GM12801 (cell line): Measurements from ENCODE around the gene SIX6.

ENCODE experiments used
- TF ChIP-seq, protein P1 (sequence below): IDR thresholded peaks from one replicate; pipeline ENCODE4 v1.5.1; 2011; ENCODE audit warnings: control low read depth; ENCODE audit not compliant: insufficient read length; ENCODE audit errors: extremely low read depth

Gene SIX6

DNA sequence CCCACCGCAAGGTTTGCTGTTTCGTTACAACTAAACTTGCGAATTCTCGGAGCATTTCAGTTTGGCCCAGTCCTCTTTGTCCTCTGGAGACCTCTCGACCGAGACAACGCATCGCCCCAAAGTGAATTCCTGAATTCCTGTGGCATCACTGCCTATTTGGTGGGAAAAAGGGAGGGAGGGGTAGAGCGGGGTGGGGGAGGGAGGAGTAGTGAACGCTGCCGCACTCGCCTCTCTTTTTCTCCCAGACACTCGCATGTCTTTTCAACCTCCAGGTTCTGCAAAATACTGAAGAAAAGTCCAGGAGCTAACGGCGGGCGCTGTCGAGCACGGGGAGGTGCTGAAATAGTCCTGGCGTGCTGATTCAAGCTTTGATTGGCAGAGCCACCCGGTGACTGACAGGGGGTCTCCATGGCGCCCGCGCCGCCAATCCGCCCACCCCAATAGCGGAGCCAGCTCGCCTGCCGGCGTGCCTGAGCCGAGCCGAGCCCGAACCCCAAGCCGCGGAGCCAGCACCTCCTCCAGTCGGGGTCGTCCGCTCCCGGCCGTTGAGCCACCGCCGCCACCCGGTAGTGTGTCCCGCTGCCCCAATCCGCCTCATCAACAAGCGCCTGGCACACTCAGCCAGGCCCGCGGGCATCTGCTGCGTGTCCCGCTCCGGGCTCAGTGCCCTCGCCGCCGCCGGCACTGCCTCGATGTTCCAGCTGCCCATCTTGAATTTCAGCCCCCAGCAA, at the start of gene SIX6:
TSS of gene SIX6 (plus strand) at position 440 of the 731 bp plus-strand sequence. CDS start at position 693, 253 bp downstream.
- TF ChIP-seq, protein P1, sequence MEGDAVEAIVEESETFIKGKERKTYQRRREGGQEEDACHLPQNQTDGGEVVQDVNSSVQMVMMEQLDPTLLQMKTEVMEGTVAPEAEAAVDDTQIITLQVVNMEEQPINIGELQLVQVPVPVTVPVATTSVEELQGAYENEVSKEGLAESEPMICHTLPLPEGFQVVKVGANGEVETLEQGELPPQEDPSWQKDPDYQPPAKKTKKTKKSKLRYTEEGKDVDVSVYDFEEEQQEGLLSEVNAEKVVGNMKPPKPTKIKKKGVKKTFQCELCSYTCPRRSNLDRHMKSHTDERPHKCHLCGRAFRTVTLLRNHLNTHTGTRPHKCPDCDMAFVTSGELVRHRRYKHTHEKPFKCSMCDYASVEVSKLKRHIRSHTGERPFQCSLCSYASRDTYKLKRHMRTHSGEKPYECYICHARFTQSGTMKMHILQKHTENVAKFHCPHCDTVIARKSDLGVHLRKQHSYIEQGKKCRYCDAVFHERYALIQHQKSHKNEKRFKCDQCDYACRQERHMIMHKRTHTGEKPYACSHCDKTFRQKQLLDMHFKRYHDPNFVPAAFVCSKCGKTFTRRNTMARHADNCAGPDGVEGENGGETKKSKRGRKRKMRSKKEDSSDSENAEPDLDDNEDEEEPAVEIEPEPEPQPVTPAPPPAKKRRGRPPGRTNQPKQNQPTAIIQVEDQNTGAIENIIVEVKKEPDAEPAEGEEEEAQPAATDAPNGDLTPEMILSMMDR, result no peak

DNA sequence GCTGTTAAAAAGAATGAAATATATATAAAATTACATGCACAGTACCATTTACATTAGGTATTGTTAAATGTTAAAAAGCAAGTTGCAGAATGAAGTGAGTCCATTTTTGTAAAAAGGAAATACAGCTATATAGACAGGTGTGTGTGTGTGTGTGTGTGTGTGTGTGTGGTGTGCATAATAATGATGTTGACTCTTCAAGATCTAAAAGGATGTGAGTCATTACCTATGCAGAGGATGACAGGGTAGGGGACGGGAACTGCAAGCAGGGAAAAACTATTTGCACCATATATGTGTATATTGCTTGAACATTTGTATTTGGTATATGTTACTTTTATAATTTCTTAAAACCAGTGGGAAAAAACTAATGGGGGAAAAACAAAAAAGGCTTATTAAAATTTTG, 26.2 kb upstream of the SIX6 start:
- TF ChIP-seq, protein P1, result no peak

DNA sequence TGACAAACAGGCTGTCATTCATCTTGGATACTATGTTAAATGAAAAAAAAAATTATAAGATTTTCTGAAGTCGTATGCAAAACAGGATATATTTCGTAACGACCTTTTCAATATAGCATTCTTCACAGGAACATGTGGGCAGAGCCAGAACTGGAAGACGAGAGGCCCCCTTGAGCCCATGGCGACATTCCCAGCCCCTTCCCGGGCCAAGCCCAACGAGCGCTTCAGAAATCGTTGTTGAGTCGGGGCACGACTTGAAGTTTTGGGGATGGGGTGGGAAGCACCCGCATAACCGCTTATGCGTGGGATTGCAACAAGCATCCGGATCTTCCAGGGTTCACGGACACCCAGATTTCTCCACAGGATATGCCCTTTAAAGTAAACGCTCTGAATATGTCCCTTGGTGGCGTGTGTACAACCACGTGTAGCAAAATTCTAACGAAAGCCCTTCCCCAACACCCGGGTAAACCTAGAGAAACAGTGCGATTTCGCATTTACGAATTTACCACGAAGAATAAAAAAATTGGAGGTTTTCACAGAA, 23.8 kb upstream of the SIX6 start:
- TF ChIP-seq, protein P1, result no peak

DNA sequence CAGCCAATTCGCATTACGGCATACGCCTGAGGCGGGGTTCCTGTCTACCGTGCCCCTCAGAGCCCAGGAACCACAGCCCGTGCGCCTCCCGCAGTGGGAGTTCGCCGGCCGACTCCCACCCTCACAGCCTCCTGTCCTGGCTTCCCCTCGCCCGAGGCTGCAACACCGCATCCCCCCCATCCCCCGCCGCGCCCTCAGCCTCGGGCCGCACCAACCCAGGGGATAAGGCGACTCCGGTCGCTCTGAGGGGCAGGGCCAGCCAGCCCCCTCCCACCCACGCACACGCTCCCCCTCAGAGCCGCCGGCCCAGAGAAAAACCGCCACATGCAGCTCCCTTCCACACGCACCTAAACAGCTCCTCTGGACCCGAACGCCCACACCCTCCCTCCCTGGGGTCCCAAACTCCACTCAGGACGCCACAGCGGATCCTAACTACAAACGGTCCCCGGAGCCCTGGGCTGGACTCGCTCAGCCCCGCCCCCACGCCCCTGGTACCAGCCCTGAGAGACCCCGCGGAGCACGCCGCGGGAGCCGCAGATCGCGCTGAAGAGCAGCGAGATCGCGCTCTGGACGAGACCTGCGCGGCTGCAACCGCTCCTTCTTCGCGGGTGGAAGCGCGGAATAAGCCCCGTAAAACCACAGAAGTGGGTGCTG, 23.2 kb upstream of the SIX6 start, which contains the start of gene C14orf39:
TSS of gene C14orf39 (minus strand) at position 466 of the 654 bp plus-strand sequence. CDS start 985 bp downstream, outside the sequence.
- TF ChIP-seq, protein P1, result no peak

DNA sequence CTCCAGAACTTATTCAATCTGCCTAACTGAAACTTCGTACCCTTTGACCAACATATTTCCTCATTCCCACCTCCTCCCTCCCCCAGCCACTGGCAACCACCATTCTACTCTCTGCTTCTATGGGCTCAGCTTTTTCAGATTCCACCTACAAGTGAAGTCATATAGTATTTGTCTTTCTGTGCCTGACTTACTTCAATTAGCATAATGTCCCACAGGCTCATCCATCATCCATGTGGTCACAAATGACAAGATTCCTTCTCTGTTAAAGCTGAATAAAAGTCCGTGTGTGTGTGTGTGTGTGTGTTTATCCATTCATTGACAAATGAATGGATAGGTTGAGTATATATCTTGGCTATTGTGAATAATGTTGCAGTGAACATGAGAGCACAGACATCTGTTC, 21.7 kb upstream of the SIX6 start:
- TF ChIP-seq, protein P1, result no peak

DNA sequence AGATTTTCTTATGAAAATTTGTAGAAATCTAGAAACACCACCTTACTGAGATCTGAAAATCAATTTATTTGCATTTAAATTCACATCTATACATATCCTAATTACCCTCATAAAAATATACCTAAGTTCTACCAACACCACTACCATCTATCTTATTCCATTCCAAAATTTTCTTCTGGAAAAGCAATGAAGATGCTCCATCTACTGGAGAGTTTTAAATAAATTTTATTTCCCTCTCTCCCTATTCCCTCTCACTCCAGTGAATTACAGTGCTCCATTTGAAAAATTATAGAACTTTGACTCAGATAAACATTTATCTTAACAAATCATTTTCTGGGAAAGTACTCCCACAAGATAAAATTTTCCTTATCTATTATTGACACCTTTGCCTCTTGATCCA, 20.8 kb upstream of the SIX6 start:
- TF ChIP-seq, protein P1, result no peak

DNA sequence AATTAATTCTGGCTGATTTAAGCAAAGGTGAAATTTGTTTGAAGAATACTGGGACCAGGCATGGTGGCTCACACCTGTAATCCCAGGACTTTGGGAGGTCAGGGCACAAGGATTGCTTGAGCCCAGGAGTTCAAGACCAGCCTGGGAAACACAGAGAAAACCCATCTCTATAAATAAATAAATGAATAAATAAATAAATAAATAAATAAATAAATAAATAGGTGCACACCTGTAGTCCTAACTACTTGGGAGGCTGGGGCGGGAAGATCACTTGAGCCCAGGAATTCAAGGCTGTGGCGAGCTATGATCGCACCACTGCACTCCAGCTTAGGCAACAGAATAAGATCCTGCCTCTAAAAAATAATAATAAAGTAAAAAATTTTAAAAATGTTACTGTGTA, 18.7 kb upstream of the SIX6 start:
- TF ChIP-seq, protein P1, result no peak
